Progenitor cell of endocrine pancreas (in vitro differentiated cells): ENCODE measurements around the gene NME3. TPM values are rescaled to one million over a fixed set of nuclear protein-coding genes. Genes with fewer than 3 reads are reported as not detected.

Experiments
- DNase-seq: peaks from one replicate; pipeline ENCODE4 v3.0.0; 2021; ENCODE audit warnings: low spot score; ENCODE audit not compliant: unreplicated experiment
- H3K27ac Mint-ChIP-seq: 2 replicates; pipeline ENCODE4 v1.8.0; 2021; ENCODE audit warnings: mild to moderate bottlenecking, moderate library complexity, mixed read lengths
- H3K27me3 Mint-ChIP-seq: 2 replicates; pipeline ENCODE4 v1.8.0; 2021; ENCODE audit warnings: mixed read lengths
- H3K36me3 Mint-ChIP-seq: 2 replicates; pipeline ENCODE4 v1.8.0; 2022; ENCODE audit warnings: mixed read lengths; ENCODE audit not compliant: insufficient read depth
- H3K4me1 Mint-ChIP-seq: 2 replicates; pipeline ENCODE4 v1.8.0; 2021; ENCODE audit warnings: low read depth, mixed read lengths
- H3K4me3 Mint-ChIP-seq: 2 replicates; pipeline ENCODE4 v1.8.0; 2021; ENCODE audit warnings: low read depth, mild to moderate bottlenecking, moderate library complexity, mixed read lengths
- H3K9me3 Mint-ChIP-seq: 2 replicates; pipeline ENCODE4 v1.8.0; 2021; ENCODE audit warnings: low read depth, mixed read lengths
- CTCF ChIP-seq: fragments of 200-600 bp; sonication (generic); IDR thresholded peaks from one replicate; pipeline ENCODE4 v1.5.0; 2021; ENCODE audit warnings: antibody characterized with exemption, mild to moderate bottlenecking; ENCODE audit not compliant: unreplicated experiment
- total RNA-seq: library from RNA; stranded (reverse); gene quantifications from 2 replicates; pipeline ENCODE4 v1.2.1, GENCODE V29; 2021

The NME3 gene
- total RNA-seq, 1 donor from 2014 or later = 34.4 TPM

GRCh38 chr16:1818204-1818872 is 47.0 kb upstream of the NME3 start:
- H3K27me3 Mint-ChIP-seq = no peaks in the 10 kb centered on the region
- no peak for DNase-seq
- no peaks in the 10 kb centered on the region for H3K9me3 Mint-ChIP-seq
- peaks cover 13% of the 10 kb centered on the region for H3K36me3 Mint-ChIP-seq
- no peak overlapping the region for H3K27ac Mint-ChIP-seq
- no peak for TF ChIP-seq CTCF
- no peak overlapping the region for H3K4me3 Mint-ChIP-seq
- H3K4me1 Mint-ChIP-seq = no peaks in the 10 kb centered on the region

GRCh38 chr16:1817716-1818115 is 46.4 kb upstream of the NME3 start:
- no peak overlapping the region for H3K27ac Mint-ChIP-seq
- H3K36me3 Mint-ChIP-seq = peaks cover 16% of the 10 kb centered on the region
- no peak for TF ChIP-seq CTCF
- no peaks in the 10 kb centered on the region for H3K9me3 Mint-ChIP-seq
- no peaks in the 10 kb centered on the region for H3K4me1 Mint-ChIP-seq
- no peak overlapping the region for H3K4me3 Mint-ChIP-seq
- DNase-seq = no peak
- H3K27me3 Mint-ChIP-seq = no peaks in the 10 kb centered on the region

DNA sequence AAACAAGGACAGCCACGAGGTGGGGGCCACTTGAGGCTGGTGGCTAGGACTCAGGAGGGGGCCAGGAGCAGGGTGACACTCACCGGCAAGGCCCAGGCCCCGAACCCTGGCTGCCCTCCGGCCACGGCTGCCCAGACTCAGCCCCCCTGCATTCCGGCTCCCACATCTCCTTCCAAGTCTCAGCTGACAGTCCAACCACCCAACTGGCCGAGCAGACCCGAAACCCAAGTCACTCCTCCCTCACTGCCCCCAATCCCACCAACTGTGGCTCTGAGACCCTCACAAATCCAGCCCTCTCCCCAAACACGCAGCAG is 45.9 kb upstream of the NME3 start:
- H3K4me3 Mint-ChIP-seq = no peak overlapping the region
- no peak for DNase-seq
- no peak for TF ChIP-seq CTCF
- no peaks in the 10 kb centered on the region for H3K27me3 Mint-ChIP-seq
- no peak overlapping the region for H3K27ac Mint-ChIP-seq
- H3K4me1 Mint-ChIP-seq = no peaks in the 10 kb centered on the region
- H3K9me3 Mint-ChIP-seq = no peaks in the 10 kb centered on the region
- peaks cover 16% of the 10 kb centered on the region for H3K36me3 Mint-ChIP-seq

GRCh38 chr16:1816396-1817275 is 45.3 kb upstream of the NME3 start:
- H3K27ac Mint-ChIP-seq = no peak overlapping the region
- DNase-seq = no peak
- no peaks in the 10 kb centered on the region for H3K27me3 Mint-ChIP-seq
- H3K9me3 Mint-ChIP-seq = no peaks in the 10 kb centered on the region
- peaks cover 16% of the 10 kb centered on the region for H3K36me3 Mint-ChIP-seq
- TF ChIP-seq CTCF = no peak
- H3K4me1 Mint-ChIP-seq = no peaks in the 10 kb centered on the region
- no peak overlapping the region for H3K4me3 Mint-ChIP-seq

DNA sequence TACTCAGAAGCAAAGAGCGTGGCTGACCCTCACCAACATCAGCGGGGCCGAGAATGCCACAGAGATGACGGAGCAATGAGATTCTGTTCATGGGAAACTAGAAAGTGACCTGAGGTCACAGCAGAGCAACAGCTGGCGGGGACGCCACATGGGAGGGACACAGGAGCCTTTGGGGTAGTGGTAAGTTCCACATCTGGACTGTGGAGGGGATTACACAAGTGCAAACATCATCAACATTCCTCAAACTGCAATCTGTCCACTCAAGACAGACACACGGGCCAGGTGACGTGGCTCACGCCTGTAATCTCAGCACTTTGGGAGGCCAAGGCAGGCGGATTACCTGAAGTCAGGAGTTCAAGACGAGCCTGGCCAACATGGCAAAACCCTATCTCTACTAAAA is 44.1 kb upstream of the NME3 start:
- Mint-ChIP-seq H3K9me3 (no peaks in the 10 kb centered on the region), H3K4me3 (no peak overlapping the region), H3K27me3 (no peaks in the 10 kb centered on the region), H3K4me1 (no peaks in the 10 kb centered on the region), H3K36me3 (peaks cover 16% of the 10 kb centered on the region), H3K27ac (no peak overlapping the region)
- no peak for TF ChIP-seq CTCF
- no peak for DNase-seq
